T-cell (primary cell): ENCODE results near the gene USP28. TPM values are rescaled to one million over a fixed set of nuclear protein-coding genes. Genes with fewer than 3 reads are reported as not detected.

Source experiments
- ATAC-seq, 4 experiments: fragments of 200-7000 bp in 3 of 4; fragments of 150-1000 bp in 1 of 4; cut with Tn5 transposase; replicated peaks in 1 of 4; 1 replicate in 3 of 4; 2 replicates in 1 of 4; pipeline ENCODE4 v1.10.0; 2021; ENCODE audit warnings: moderate library complexity in 3 of 4, mild to moderate bottlenecking in 2 of 4, moderate number of reproducible peaks in 1 of 4
- CTCF ChIA-PET, 2 donors: fragments of 300-600 bp; sonication (Branson Sonifier 250); formaldehyde crosslinking; loops; one replicate each; lab custom pipeline; 2022; ENCODE audit warnings: antibody characterized with exemption in 2 of 2; lab: Charles Lee
- POLR2A ChIA-PET, 2 donors: fragments of 300-600 bp; sonication (Branson Sonifier 250); formaldehyde crosslinking; loops; one replicate each; lab custom pipeline; 2022; ENCODE audit warnings: antibody characterized with exemption in 2 of 2; lab: Charles Lee
- DNase-seq, 35 experiments: peaks; one replicate each; pipeline versions ENCODE4 v3.0.0 to v3.0.0-alpha.2; 2013 to 2023
- H3K27ac ChIP-seq: one replicate; pipeline ENCODE4 v1.5.1; 2013; ENCODE audit warnings: low read length
- H3K27me3 ChIP-seq, 2 experiments: replicated peaks in 1 of 2; 1 replicate in 1 of 2; 2 replicates in 1 of 2; pipeline versions ENCODE4 v1.6.1 to v1.7.0; 2013; ENCODE audit warnings: low read length in 1 of 2, mixed read lengths in 1 of 2; ENCODE audit not compliant: control insufficient read depth in 2 of 2, insufficient read depth in 2 of 2; ENCODE audit errors: extremely low read depth in 1 of 2
- H3K36me3 ChIP-seq, 2 donors: 1 replicate in 1 of 2; 2 replicates in 1 of 2; pipeline versions ENCODE4 v1.6.1 to v1.7.0; 2013; ENCODE audit warnings: low read length in 1 of 2; ENCODE audit not compliant: control insufficient read depth in 2 of 2, insufficient read depth in 1 of 2; ENCODE audit errors: extremely low read depth in 1 of 2
- H3K4me1 ChIP-seq, 2 experiments: 1 replicate in 1 of 2; 2 replicates in 1 of 2; pipeline versions ENCODE4 v1.6.1 to v1.7.0; 2013; ENCODE audit warnings: low read length in 2 of 2, mixed read lengths in 1 of 2; ENCODE audit not compliant: insufficient read depth in 2 of 2, control insufficient read depth in 1 of 2; ENCODE audit errors: extremely low read depth in 1 of 2
- H3K4me3 ChIP-seq, 2 donors: 1 replicate in 1 of 2; 2 replicates in 1 of 2; pipeline versions ENCODE4 v1.5.1 to v1.7.0; 2013; ENCODE audit warnings: mild to moderate bottlenecking in 2 of 2, low read length in 1 of 2, moderate library complexity in 1 of 2; ENCODE audit not compliant: control insufficient read depth in 1 of 2; ENCODE audit errors: extremely low read depth in 1 of 2
- H3K9me3 ChIP-seq: 2 replicates; pipeline ENCODE4 v1.7.0; 2013
- H3K27ac Mint-ChIP-seq, 2 donors: one replicate each; pipeline ENCODE4 v1.8.0; 2020 to 2021; ENCODE audit warnings: mild to moderate bottlenecking in 2 of 2, mixed read lengths in 2 of 2
- H3K27me3 Mint-ChIP-seq, 2 donors: one replicate each; pipeline ENCODE4 v1.8.0; 2021 to 2022; ENCODE audit warnings: mixed read lengths in 2 of 2
- H3K36me3 Mint-ChIP-seq: one replicate; pipeline ENCODE4 v1.8.0; 2021; ENCODE audit warnings: mixed read lengths
- H3K4me1 Mint-ChIP-seq, 3 donors: one replicate each; pipeline ENCODE4 v1.8.0; 2020 to 2022; ENCODE audit warnings: mixed read lengths in 3 of 3, mild to moderate bottlenecking in 1 of 3
- H3K4me3 Mint-ChIP-seq, 3 donors: one replicate each; pipeline ENCODE4 v1.8.0; 2020 to 2022; ENCODE audit warnings: mild to moderate bottlenecking in 3 of 3, mixed read lengths in 3 of 3, moderate library complexity in 3 of 3
- H3K9me3 Mint-ChIP-seq, 3 donors: one replicate each; pipeline ENCODE4 v1.8.0; 2020 to 2022; ENCODE audit warnings: mixed read lengths in 3 of 3
- WGBS: methylation state at CpG from one replicate; pipeline ENCODE4 v1.1.5; 2013; ENCODE audit warnings: missing lambda C conversion rate; ENCODE audit not compliant: insufficient coverage; 5-methylcytosine and 5-hydroxymethylcytosine counted together
- total RNA-seq, 35 experiments: library from RNA in 6 of 35; stranded (reverse) in 6 of 35; fragments of 120-200 nt in 1 of 35; gene quantifications; one replicate each; pipeline versions ENCODE4 v1.2.1 to v1.2.4 and lab custom pipeline; 2013 to 2026

The USP28 gene
- total RNA-seq, 5 donors from 2014 or later (not counting 1 experiment from before 2014, with no cell fraction given), result 16.8 to 28.5 (median 22.9) TPM

DNA sequence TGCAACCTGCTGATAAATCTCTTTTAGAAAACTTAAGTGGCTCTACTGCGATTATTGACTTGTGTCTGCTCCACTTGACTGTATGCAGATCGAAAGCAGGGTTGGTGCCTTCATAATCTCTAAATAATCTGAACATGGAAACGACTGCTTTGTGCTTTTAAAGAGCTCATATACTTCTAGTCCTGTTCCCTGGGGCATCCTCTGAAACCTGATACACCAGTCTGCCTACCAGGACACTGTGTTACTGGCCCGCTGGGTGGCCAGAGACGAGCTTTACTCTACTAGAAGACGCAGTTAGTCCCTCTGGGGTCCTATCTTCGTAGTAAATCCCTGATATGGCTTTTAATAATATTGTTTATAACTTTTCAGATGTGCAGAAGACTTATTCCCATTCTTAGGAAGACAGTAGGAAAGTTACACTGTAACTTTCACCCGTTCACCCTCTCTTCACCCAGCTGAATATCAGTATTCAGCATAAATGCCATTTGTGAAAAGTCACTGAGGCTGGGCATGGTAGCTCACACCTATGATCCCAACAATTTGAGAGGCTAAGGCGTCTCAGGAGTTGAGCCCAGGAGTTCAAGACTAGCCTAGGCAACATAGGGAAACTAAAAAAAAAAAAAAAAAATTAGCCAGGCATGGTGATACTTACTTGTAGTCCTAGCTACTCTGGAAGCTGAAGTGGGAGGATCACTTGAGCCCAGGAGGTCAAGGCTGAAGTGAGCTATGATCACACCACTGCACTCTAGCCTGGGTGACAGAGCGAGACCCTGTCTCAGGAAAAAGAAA lies 20.2 kb upstream of the USP28 start:
- WGBS, result 81% methylated on average over 3 of the region's 10 CpGs

DNA sequence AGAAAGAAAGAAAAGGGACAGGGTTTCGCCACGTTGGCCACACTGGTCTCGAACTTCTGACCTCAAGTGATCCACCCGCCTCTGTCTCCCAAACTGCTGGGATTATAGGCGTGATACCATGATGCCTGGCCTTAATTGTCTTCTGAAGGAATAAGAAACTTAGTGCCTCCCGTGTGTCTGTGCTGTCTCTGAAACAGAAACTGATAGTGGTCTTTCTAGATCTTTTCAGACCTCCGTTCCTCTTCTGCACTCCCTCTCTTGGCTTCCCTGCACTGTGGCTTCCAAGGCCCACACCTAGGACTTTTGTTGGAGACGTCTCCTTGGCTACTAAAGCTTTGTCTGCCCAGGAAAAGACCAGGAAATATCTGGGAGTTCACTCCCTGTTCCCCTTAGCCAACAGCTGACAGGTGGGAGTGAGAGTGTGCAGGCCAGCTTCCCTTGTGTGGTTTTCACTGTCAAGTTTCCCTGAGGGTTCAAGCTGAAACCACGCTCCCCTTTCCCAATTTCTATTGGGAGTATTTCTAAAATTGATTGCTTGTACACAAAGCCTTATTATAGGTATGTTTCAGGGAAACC lies 19.1 kb upstream of the USP28 start:
- no peaks in the 10 kb centered on the region for H3K27me3 Mint-ChIP-seq
- H3K27ac Mint-ChIP-seq, result no peak overlapping the region
- no peak overlapping the region for H3K4me3 Mint-ChIP-seq

More for the DNA sequence above, 20.2 kb upstream of the USP28 start:
- Mint-ChIP-seq H3K4me1 (peaks cover 0 to 2% (median 0%) of the 10 kb centered on the region in 3 donors), H3K27me3 (no peaks in the 10 kb centered on the region), H3K27ac (no peak overlapping the region), H3K9me3 (no peaks in the 10 kb centered on the region), H3K36me3 (no peaks in the 10 kb centered on the region), H3K4me3 (no peak overlapping the region)
- Histone ChIP-seq H3K27ac (no peak overlapping the region), H3K36me3 (no peaks in the 10 kb centered on the region), H3K4me1 (no peaks in the 10 kb centered on the region), H3K9me3 (no peaks in the 10 kb centered on the region), H3K27me3 (no peaks in the 10 kb centered on the region), H3K4me3 (no peak overlapping the region)
- ATAC-seq (no peak), DNase-seq (no peak)
- POLR2A ChIA-PET, result interaction anchor here in 1 of 2 donors (0.6 kb wide), 1 partner anchor 471 kb away, joined by 3 read pairs; no protein-coding TSS in a partner anchor
- CTCF ChIA-PET, result interaction anchor here (0.6 to 5.9 kb wide), 16 partner anchors 12 to 371 kb away, joined by 3 to 66 read pairs (median 4); no protein-coding TSS in a partner anchor

DNA sequence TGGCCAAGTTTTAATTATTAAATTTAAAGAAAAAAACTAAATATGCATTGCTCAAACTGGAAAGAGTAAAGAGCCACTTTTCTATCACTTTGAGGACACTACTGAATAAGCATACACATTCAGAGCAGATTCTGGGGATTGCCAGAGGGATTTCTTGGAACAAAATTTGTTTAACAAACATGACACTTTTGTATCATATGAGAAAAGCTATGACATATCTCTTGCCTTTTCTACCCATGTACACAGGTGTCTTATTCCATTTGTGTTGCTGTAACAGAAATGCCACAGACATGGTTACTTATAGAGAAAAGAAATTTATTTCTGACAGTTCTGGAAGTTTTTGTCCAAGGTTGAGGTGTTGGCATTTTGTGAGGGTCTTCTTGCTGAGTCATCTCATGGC lies 13.5 kb upstream of the USP28 start:
- CTCF ChIA-PET, result interaction anchor here in 1 of 2 donors (0.6 to 1.4 kb wide), 2 partner anchors 13 to 298 kb away, joined by 4 to 5 read pairs; no protein-coding TSS in a partner anchor
- no peaks in the 10 kb centered on the region for H3K36me3 Mint-ChIP-seq
- no peak overlapping the region for H3K4me3 ChIP-seq

More for the DNA sequence above, 19.1 kb upstream of the USP28 start:
- ChIA-PET POLR2A (interaction anchor here in 1 of 2 donors (0.7 kb wide), 1 partner anchor 1308 kb away, joined by 5 read pairs; no protein-coding TSS in a partner anchor), CTCF (interaction anchor here (0.6 to 5.9 kb wide), 4 partner anchors 361 to 371 kb away, joined by 3 to 66 read pairs (median 36); no protein-coding TSS in a partner anchor)
- Mint-ChIP-seq H3K36me3 (no peaks in the 10 kb centered on the region), H3K9me3 (no peaks in the 10 kb centered on the region), H3K4me1 (peaks cover 0 to 2% (median 0%) of the 10 kb centered on the region in 3 donors)
- no peaks in the 10 kb centered on the region for H3K4me1 ChIP-seq
- ATAC-seq (no peak), DNase-seq (no peak)
- no peaks in the 10 kb centered on the region for H3K9me3 ChIP-seq
- H3K27ac ChIP-seq, result no peak overlapping the region
- H3K4me3 ChIP-seq, result no peak overlapping the region
- H3K27me3 ChIP-seq, result no peaks in the 10 kb centered on the region
- WGBS, result 70% methylated on average over 7 of the region's 9 CpGs
- no peaks in the 10 kb centered on the region for H3K36me3 ChIP-seq

DNA sequence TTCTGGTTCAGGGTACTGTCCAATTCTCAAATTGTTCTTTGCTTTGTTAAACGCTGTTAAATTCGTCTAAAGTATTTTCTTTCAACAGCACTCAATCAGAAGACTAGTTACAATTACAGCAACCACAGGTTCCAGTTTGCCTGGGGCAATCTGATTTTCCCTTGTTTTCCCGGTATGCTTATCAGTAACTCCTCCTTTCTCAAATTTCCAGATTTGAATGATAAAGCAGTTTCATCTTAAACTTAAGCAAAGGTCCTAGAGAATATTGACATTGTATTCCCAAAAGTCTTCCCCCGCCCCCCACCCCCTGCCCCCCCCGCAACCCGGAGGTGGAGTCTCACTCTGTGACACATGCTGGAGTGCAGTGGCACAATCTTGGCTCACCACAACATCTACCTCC lies 10.5 kb upstream of the USP28 start:
- 85% methylated on average over 2 of the region's 6 CpGs for WGBS
- Mint-ChIP-seq H3K4me1 (no peaks in the 10 kb centered on the region), H3K36me3 (no peaks in the 10 kb centered on the region), H3K27me3 (no peaks in the 10 kb centered on the region), H3K9me3 (no peaks in the 10 kb centered on the region), H3K27ac (no peak overlapping the region), H3K4me3 (no peak overlapping the region)
- Histone ChIP-seq H3K36me3 (no peaks in the 10 kb centered on the region), H3K27me3 (peaks cover 0 to 2% of the 10 kb centered on the region in 2 experiments), H3K4me1 (no peaks in the 10 kb centered on the region), H3K9me3 (no peaks in the 10 kb centered on the region), H3K4me3 (no peak overlapping the region), H3K27ac (no peak overlapping the region)
- ChIA-PET CTCF (no interaction called here), POLR2A (no interaction called here)
- ATAC-seq, result no peak
- no peak for DNase-seq

More for the DNA sequence above, 13.5 kb upstream of the USP28 start:
- Mint-ChIP-seq H3K9me3 (no peaks in the 10 kb centered on the region), H3K4me1 (no peaks in the 10 kb centered on the region), H3K27ac (no peak overlapping the region), H3K4me3 (no peak overlapping the region), H3K27me3 (no peaks in the 10 kb centered on the region)
- POLR2A ChIA-PET, result interaction anchor here in 1 of 2 donors (0.6 kb wide), 1 partner anchor 32 kb away, joined by 3 read pairs; no protein-coding TSS in a partner anchor
- Histone ChIP-seq H3K27me3 (peaks cover 0 to 2% of the 10 kb centered on the region in 2 experiments), H3K4me1 (no peaks in the 10 kb centered on the region), H3K36me3 (no peaks in the 10 kb centered on the region), H3K27ac (no peak overlapping the region), H3K9me3 (no peaks in the 10 kb centered on the region)
- ATAC-seq, result no peak
- DNase-seq, result no peak

- Histone ChIP-seq H3K4me1 (no peaks in the 10 kb centered on the region), H3K27me3 (peaks cover 0 to 2% of the 10 kb centered on the region in 2 experiments), H3K4me3 (no peak overlapping the region), H3K36me3 (no peaks in the 10 kb centered on the region), H3K9me3 (no peaks in the 10 kb centered on the region), H3K27ac (no peak overlapping the region)
- ChIA-PET CTCF (interaction anchor here in 1 of 2 donors (1.4 to 1.6 kb wide), 2 partner anchors 10 to 12 kb away, joined by 8 to 9 read pairs; no protein-coding TSS in a partner anchor), POLR2A (interaction anchor here in 1 of 2 donors (0.6 kb wide), 1 partner anchor 509 kb away, joined by 4 read pairs; no protein-coding TSS in a partner anchor)
- Mint-ChIP-seq H3K4me1 (no peaks in the 10 kb centered on the region), H3K4me3 (no peak overlapping the region), H3K27ac (no peak overlapping the region), H3K9me3 (no peaks in the 10 kb centered on the region), H3K27me3 (no peaks in the 10 kb centered on the region), H3K36me3 (no peaks in the 10 kb centered on the region)
- ATAC-seq, result no peak
- WGBS, result 100% methylated on average over 2 of the region's 7 CpGs
- no peak for DNase-seq
These were observed 9.0 kb upstream of the USP28 start for GRCh38 chr11:113884361-113884836.

DNA sequence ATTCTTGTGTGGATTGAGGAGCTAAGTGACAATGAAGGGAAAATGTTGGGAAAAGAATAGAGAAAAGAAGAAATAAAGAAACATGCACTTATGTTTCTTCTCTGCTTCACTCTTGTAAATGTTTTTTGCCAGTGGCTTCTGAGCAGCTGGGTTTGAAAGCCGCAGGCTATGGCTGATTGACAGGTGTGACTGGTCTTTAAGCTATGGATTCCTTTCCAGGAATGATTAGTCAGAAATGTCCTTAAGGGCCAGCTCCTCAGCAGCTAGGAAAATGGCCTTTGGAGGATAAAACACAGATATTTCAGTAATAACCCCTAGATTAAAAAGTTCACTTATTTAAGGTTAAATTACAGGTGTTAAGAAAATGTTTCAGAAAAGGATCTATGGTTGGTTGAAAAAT lies 6.5 kb upstream of the USP28 start:
- H3K27me3 Mint-ChIP-seq, result no peaks in the 10 kb centered on the region
- no peaks in the 10 kb centered on the region for H3K9me3 Mint-ChIP-seq
- DNase-seq (no peak), ATAC-seq (no peak)
- WGBS, result no CpG with 5 or more reads among the region's 1 CpG
- ChIA-PET POLR2A (interaction anchor here in 1 of 2 donors (0.6 kb wide), 1 partner anchor 374 kb away, joined by 3 read pairs; no protein-coding TSS in a partner anchor), CTCF (interaction anchor here (0.7 to 1.2 kb wide), 2 partner anchors 16 to 468 kb away, joined by 3 read pairs; no protein-coding TSS in a partner anchor)
- H3K4me1 ChIP-seq, result peaks cover 0 to 5% of the 10 kb centered on the region in 2 experiments
- H3K36me3 ChIP-seq, result no peaks in the 10 kb centered on the region
- H3K4me3 ChIP-seq, result no peak overlapping the region
- H3K36me3 Mint-ChIP-seq, result no peaks in the 10 kb centered on the region
- no peak overlapping the region for H3K27ac ChIP-seq
- H3K27me3 ChIP-seq, result no peaks in the 10 kb centered on the region
- H3K9me3 ChIP-seq, result no peaks in the 10 kb centered on the region
- no peak overlapping the region for H3K4me3 Mint-ChIP-seq
- no peak overlapping the region for H3K27ac Mint-ChIP-seq
- peaks cover 6 to 9% (median 9%) of the 10 kb centered on the region in 3 donors for H3K4me1 Mint-ChIP-seq
